Measurements from ENCODE around the gene TMEM119. TPM values are rescaled to one million over a fixed set of nuclear protein-coding genes. Genes with fewer than 3 reads are reported as not detected.
A peak's percentile ranks its signal among the peaks of the same experiment; 100 is the strongest.

The TMEM119 gene
- total and polyA plus RNA-seq, 10 of the 15 experiments (the other 5 are each of a cell fraction or from before 2014, with no cell fraction given), result 0.11 to 0.44 (median 0.19) TPM; not detected in 5

DNA sequence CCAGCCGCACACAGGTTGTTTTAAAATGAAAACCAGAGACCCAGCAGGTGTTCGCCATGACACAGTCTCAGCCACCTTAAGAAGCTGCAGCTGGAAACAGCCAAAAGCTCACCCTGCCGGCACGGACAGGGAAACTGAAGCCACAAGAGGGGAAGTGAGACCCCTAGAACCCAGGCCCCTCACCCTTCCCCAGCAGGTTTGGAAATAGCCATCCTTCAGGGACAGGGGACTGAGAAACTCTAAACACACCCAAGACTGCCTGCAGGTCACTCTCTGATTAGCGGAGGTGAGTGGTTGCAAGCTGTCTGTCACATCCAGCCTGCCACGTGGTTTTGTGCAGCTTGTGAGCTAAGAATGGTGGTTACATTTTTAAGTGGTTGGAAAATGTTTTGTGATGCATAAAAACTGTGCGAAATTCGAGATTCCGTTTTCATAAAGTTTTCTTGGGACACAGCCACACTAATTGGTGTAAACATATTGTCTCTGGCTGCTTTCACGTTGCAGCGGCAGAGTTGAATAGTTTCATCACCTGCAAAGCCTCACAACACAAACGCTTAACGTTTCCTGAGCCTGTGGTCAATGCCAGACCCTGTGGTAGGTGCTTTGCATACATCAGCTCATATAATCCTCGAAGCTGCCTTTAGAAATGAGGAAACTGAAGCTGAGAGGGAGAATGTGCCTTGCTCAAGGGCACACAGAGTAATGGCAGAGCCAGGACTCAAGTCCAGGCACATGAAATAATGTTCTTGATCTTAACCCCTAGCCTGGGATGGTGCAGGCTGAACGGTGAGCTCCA, 37.5 kb upstream of the TMEM119 start (continued):
- TF ChIP-seq, protein P1, sequence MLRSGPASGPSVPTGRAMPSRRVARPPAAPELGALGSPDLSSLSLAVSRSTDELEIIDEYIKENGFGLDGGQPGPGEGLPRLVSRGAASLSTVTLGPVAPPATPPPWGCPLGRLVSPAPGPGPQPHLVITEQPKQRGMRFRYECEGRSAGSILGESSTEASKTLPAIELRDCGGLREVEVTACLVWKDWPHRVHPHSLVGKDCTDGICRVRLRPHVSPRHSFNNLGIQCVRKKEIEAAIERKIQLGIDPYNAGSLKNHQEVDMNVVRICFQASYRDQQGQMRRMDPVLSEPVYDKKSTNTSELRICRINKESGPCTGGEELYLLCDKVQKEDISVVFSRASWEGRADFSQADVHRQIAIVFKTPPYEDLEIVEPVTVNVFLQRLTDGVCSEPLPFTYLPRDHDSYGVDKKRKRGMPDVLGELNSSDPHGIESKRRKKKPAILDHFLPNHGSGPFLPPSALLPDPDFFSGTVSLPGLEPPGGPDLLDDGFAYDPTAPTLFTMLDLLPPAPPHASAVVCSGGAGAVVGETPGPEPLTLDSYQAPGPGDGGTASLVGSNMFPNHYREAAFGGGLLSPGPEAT (IDR thresholded peaks at IDR 0.05; ENCODE audit: low read depth), result peak; percentile 86
- peak; percentile 75 for TF ChIP-seq BCL11A (IDR thresholded peaks at IDR 0.05; ENCODE audit: low read depth, low read length)
- peak; percentile 26; the same call in 1 of the 2 replicates for TF ChIP-seq ZBTB11 (CRISPR knock-in tag; IDR thresholded peaks at IDR 0.05)
- peak; percentile 95 for TF ChIP-seq POLR2A (IDR thresholded peaks at IDR 0.05; ENCODE audit: low read depth, low read length)
- TF ChIP-seq CBX5 (IDR thresholded peaks at IDR 0.05; ENCODE audit: low read depth), result peak; percentile 47; the same call in 1 of the 2 replicates
- peak; percentile 79 for TF ChIP-seq MYB (IDR thresholded peaks at IDR 0.05; ENCODE audit: borderline replicate concordance, low read depth, low read length)
- TF ChIP-seq PAX5 (IDR thresholded peaks at IDR 0.05; ENCODE audit: borderline replicate concordance, low read depth, low read length), result peak; percentile 82; the same call in 1 of the 2 replicates
- TF ChIP-seq ATF7 (IDR thresholded peaks at IDR 0.05; ENCODE audit: low read depth), result peak; percentile 86
- TF ChIP-seq SP1 (IDR thresholded peaks at IDR 0.05; ENCODE audit: low read depth, low read length), result peak; percentile 63
- no peak; the same call in 1 of the 2 replicates for TF ChIP-seq JUNB (IDR thresholded peaks at IDR 0.05)
- TF ChIP-seq SMC3 (IDR thresholded peaks at IDR 0.05; ENCODE audit: borderline replicate concordance, low read length), result no peak; the same call in 1 of the 2 replicates
- TF ChIP-seq, protein P2, sequence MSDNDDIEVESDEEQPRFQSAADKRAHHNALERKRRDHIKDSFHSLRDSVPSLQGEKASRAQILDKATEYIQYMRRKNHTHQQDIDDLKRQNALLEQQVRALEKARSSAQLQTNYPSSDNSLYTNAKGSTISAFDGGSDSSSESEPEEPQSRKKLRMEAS (IDR thresholded peaks at IDR 0.05; ENCODE audit: low read depth, low read length), result peak; percentile 38; the same call in 1 of the 2 replicates
- TF ChIP-seq RAD51 (IDR thresholded peaks at IDR 0.05), result peak; percentile 93
- peak; percentile 79 to 83 for TF ChIP-seq EP300 (IDR thresholded peaks at IDR 0.05; ENCODE audit: borderline replicate concordance in 1 of 2, control insufficient read depth in 1 of 2, low read depth in 2 of 2, low read length in 2 of 2)
- no peak for TF ChIP-seq NR2C1 (IDR thresholded peaks at IDR 0.05)
- TF ChIP-seq, protein P3, sequence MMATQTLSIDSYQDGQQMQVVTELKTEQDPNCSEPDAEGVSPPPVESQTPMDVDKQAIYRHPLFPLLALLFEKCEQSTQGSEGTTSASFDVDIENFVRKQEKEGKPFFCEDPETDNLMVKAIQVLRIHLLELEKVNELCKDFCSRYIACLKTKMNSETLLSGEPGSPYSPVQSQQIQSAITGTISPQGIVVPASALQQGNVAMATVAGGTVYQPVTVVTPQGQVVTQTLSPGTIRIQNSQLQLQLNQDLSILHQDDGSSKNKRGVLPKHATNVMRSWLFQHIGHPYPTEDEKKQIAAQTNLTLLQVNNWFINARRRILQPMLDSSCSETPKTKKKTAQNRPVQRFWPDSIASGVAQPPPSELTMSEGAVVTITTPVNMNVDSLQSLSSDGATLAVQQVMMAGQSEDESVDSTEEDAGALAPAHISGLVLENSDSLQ (IDR thresholded peaks at IDR 0.05), result peak; percentile 97
- no peak for TF ChIP-seq NRF1 (conservative IDR thresholded peaks at IDR 0.05; ENCODE audit: low read depth, low read length)
- TF ChIP-seq POLR2AphosphoS2 (IDR thresholded peaks at IDR 0.05; ENCODE audit: low read depth, low read length), result peak; percentile 99
- TF ChIP-seq, protein P4, sequence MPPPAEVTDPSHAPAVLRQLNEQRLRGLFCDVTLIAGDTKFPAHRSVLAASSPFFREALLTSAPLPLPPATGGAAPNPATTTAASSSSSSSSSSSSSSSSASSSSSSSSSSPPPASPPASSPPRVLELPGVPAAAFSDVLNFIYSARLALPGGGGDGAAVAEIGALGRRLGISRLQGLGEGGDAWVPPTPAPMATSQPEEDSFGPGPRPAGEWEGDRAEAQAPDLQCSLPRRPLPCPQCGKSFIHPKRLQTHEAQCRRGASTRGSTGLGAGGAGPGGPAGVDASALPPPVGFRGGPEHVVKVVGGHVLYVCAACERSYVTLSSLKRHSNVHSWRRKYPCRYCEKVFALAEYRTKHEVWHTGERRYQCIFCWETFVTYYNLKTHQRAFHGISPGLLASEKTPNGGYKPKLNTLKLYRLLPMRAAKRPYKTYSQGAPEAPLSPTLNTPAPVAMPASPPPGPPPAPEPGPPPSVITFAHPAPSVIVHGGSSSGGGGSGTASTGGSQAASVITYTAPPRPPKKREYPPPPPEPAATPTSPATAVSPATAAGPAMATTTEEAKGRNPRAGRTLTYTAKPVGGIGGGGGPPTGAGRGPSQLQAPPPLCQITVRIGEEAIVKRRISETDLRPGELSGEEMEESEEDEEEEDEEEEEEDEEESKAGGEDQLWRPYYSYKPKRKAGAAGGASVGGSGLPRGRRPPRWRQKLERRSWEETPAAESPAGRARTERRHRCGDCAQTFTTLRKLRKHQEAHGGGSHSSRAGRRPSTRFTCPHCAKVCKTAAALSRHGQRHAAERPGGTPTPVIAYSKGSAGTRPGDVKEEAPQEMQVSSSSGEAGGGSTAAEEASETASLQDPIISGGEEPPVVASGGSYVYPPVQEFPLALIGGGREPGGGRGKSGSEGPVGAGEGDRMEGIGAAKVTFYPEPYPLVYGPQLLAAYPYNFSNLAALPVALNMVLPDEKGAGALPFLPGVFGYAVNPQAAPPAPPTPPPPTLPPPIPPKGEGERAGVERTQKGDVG (CRISPR knock-in tag; IDR thresholded peaks at IDR 0.05), result no peak
- TF ChIP-seq SMAD1 (IDR thresholded peaks at IDR 0.05; ENCODE audit: low read depth, partially characterized antibody), result peak; percentile 98
- peak; percentile 3 for TF ChIP-seq SMARCA5 (IDR thresholded peaks at IDR 0.05)

Measured in GM12878 (cell line).